ENCODE measurements around the gene QRFP. TPM values are rescaled to one million over a fixed set of nuclear protein-coding genes. Genes with fewer than 3 reads are reported as not detected.

QRFP gene
- total and polyA plus RNA-seq, 2 of the 8 experiments (the other 6 are each of a cell fraction or from before 2014, with no cell fraction given) = not detected

GRCh38 chr9:130920762-130921299 is 24.2 kb upstream of the QRFP start:
- FAIRE-seq (no peak), DNase-seq (ENCODE audit: low read depth in 1 of 2, low spot score in 2 of 2) (no peak)
- H2BK15ac ChIP-seq (ENCODE audit: low read length) = peak overlapping the region; percentile 72; the same call in 1 of the 2 replicates
- H3K56ac ChIP-seq (replicated peaks; ENCODE audit: insufficient read length, low read depth, low read length) = no peak overlapping the region
- H3K9me3 ChIP-seq (ENCODE audit: insufficient read depth in 2 of 2, low read depth in 1 of 2, low read length in 1 of 2) = no peaks in the 10 kb centered on the region
- no peaks in the 10 kb centered on the region for H3K23me2 ChIP-seq (ENCODE audit: low read depth, low read length)
- no peaks in the 10 kb centered on the region for H3K79me2 ChIP-seq (ENCODE audit: control insufficient read depth in 1 of 2, insufficient read depth in 2 of 2, low read length in 2 of 2)
- H3K23ac ChIP-seq (ENCODE audit: insufficient read length) = no peak overlapping the region
- H2BK20ac ChIP-seq (ENCODE audit: low read length) = no peak overlapping the region
- TF ChIP-seq TCF12 (IDR thresholded peaks at IDR 0.05; ENCODE audit: low read depth, low read length) (no peak), TAF1 (IDR thresholded peaks at IDR 0.05; ENCODE audit: low read depth, low read length) (no peak), SIRT6 (IDR thresholded peaks at IDR 0.05; ENCODE audit: low read length) (no peak), GTF2F1 (IDR thresholded peaks at IDR 0.05; ENCODE audit: borderline replicate concordance, low read depth, low read length) (no peak), NANOG (IDR thresholded peaks at IDR 0.05; ENCODE audit: insufficient read depth, low read depth, low read length, poor library complexity, severe bottlenecking) (no peak)
- ChIA-PET CTCF (ENCODE audit: partially characterized antibody) (interaction anchor here (1.1 to 3.9 kb wide), 2 partner anchors 12 to 16 kb away, joined by 3 to 16 read pairs; no protein-coding TSS in a partner anchor), POLR2A (ENCODE audit: partially characterized antibody) (interaction anchor here (1.0 kb wide), 1 partner anchor 10 kb away, joined by 4 read pairs; no protein-coding TSS in a partner anchor)
- no peak overlapping the region for H2BK12ac ChIP-seq (ENCODE audit: low read depth, low read length)
- no peak overlapping the region for H2AFZ ChIP-seq (ENCODE audit: low read length)
- 90% methylated on average over 14 of the region's 14 CpGs; no CpG with 5 or more reads in 1 of the 2 experiments for WGBS, 2 experiments (ENCODE audit: extremely low coverage in 1 of 2, insufficient coverage in 1 of 2, insufficient read length in 1 of 2, insufficient replicate concordance in 2 of 2, low coverage in 1 of 2, low lambda C conversion rate in 2 of 2, missing lambda C conversion rate in 1 of 2)
- H4K20me1 ChIP-seq (replicated peaks in 1 of 2; ENCODE audit: control insufficient read depth in 1 of 2, insufficient read depth in 2 of 2, low read length in 2 of 2) = no peaks in the 10 kb centered on the region
- no peak overlapping the region for H4K91ac ChIP-seq (replicated peaks; ENCODE audit: insufficient read length, low read length)
- no peaks in the 10 kb centered on the region for H3K79me1 ChIP-seq (ENCODE audit: low read depth, low read length)
- no peaks in the 10 kb centered on the region for H3K36me3 ChIP-seq (ENCODE audit: control insufficient read depth in 2 of 4, insufficient read depth in 4 of 4, low read length in 3 of 4)
- H3K4me3 ChIP-seq (ENCODE audit: extremely low read depth in 1 of 4, insufficient read depth in 2 of 4, low read depth in 3 of 4, low read length in 4 of 4) = no peak overlapping the region
- no peaks in the 10 kb centered on the region; a peak in 1 of 7 replicates for H3K27me3 ChIP-seq (replicated peaks in 1 of 4; ENCODE audit: control insufficient read depth in 3 of 4, extremely low read depth in 1 of 4, insufficient read depth in 3 of 4, low read length in 3 of 4)
- H2BK120ac ChIP-seq (replicated peaks; ENCODE audit: low read depth, low read length) = no peak overlapping the region
- no peak overlapping the region for H3K4me2 ChIP-seq (ENCODE audit: insufficient read depth in 1 of 2, low read depth in 2 of 2, low read length in 2 of 2)
- H3K27ac ChIP-seq (ENCODE audit: low read depth, low read length) = no peak overlapping the region
- H3K9ac ChIP-seq (replicated peaks in 1 of 4; ENCODE audit: extremely low read depth in 1 of 4, low read depth in 3 of 4, low read length in 3 of 4) = no peak overlapping the region
- no peak overlapping the region for H3K4ac ChIP-seq (replicated peaks; ENCODE audit: insufficient read length, low read depth, low read length)
- no peak overlapping the region for H4K5ac ChIP-seq (ENCODE audit: insufficient read length, low read depth, low read length)
- 0 out of 2 replicates have a peak overlapping the region, but pooled peaks have one; percentile 15 for H2AK5ac ChIP-seq (ENCODE audit: low read depth, low read length)
- H3K4me1 ChIP-seq (replicated peaks in 1 of 4; ENCODE audit: control insufficient read depth in 3 of 4, insufficient read depth in 4 of 4, low read length in 3 of 4) = peaks cover 0 to 14% (median 2%) of the 10 kb centered on the region in 4 experiments; a peak in 5 of 7 replicates
- H3K14ac ChIP-seq (ENCODE audit: insufficient read length) = no peak overlapping the region
- no peak overlapping the region for H3K18ac ChIP-seq (ENCODE audit: extremely low read depth, low read length)
- H2BK5ac ChIP-seq (ENCODE audit: low read depth, low read length) = no peak overlapping the region
- no peak overlapping the region for H4K8ac ChIP-seq (ENCODE audit: extremely low read depth, insufficient read depth, low read length)

Measured in H1 (cell line).